ENCODE data around the gene ZXDC. TPM values are rescaled to one million over a fixed set of nuclear protein-coding genes. Genes with fewer than 3 reads are reported as not detected.

ZXDC gene
- total RNA-seq, 1 donor from 2014 or later, result 31.8 TPM

DNA sequence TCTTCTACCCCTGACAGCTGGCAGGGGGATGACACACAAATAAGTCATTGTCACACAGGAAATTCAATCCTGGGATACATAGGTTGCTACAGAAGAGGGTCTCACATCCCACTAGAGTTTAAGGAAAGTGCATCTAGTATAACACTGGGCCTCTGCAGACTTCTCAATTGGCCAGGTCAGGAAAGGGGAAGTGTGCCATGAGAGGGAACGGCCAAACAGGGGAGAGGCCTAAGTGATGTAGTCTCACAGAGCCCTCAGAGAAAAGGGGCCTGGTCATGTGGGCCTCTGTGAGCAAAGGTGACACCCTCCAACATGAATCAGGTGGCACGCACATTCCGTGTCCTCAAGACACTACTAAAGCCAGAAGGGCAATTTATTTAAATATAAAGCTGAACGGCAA is 11.2 kb downstream of the ZXDC start:
- TF ChIP-seq, protein P1, sequence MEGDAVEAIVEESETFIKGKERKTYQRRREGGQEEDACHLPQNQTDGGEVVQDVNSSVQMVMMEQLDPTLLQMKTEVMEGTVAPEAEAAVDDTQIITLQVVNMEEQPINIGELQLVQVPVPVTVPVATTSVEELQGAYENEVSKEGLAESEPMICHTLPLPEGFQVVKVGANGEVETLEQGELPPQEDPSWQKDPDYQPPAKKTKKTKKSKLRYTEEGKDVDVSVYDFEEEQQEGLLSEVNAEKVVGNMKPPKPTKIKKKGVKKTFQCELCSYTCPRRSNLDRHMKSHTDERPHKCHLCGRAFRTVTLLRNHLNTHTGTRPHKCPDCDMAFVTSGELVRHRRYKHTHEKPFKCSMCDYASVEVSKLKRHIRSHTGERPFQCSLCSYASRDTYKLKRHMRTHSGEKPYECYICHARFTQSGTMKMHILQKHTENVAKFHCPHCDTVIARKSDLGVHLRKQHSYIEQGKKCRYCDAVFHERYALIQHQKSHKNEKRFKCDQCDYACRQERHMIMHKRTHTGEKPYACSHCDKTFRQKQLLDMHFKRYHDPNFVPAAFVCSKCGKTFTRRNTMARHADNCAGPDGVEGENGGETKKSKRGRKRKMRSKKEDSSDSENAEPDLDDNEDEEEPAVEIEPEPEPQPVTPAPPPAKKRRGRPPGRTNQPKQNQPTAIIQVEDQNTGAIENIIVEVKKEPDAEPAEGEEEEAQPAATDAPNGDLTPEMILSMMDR (IDR thresholded peaks at IDR 0.05), result no peak
- H3K27ac Mint-ChIP-seq (ENCODE audit: unreplicated experiment), result no peak overlapping the region
- no peaks in the 10 kb centered on the region for H3K4me1 Mint-ChIP-seq (ENCODE audit: unreplicated experiment)
- no peaks in the 10 kb centered on the region for H3K27me3 Mint-ChIP-seq (ENCODE audit: unreplicated experiment)
- no peak for DNase-seq (ENCODE audit: extremely low spot score, unreplicated experiment)
- H3K36me3 Mint-ChIP-seq (ENCODE audit: unreplicated experiment), result peaks cover 52% of the 10 kb centered on the region
- no peaks in the 10 kb centered on the region for H3K9me3 Mint-ChIP-seq (ENCODE audit: unreplicated experiment)
- no peak overlapping the region for H3K4me3 Mint-ChIP-seq (ENCODE audit: unreplicated experiment)

DNA sequence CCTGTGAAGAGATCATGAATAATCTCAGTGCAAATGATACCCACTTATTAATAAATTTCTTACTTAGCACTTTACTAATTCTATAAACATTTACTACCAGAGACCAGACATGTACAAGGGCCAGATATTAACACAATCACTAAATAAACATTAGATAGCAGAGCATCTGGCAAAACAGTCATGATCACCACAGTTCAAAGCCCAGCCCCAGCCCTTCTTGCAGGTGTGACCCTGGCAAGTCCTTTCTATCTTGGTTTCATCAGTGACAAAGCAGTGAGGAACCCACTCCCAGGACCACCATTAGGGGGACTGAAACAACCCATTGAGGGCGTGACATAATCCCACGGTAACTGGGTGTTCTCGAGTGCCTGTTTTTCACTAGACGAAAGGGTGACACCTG is 11.6 kb downstream of the ZXDC start:
- Mint-ChIP-seq H3K4me1 (ENCODE audit: unreplicated experiment) (no peaks in the 10 kb centered on the region), H3K27ac (ENCODE audit: unreplicated experiment) (no peak overlapping the region), H3K9me3 (ENCODE audit: unreplicated experiment) (no peaks in the 10 kb centered on the region), H3K36me3 (ENCODE audit: unreplicated experiment) (peaks cover 50% of the 10 kb centered on the region), H3K27me3 (ENCODE audit: unreplicated experiment) (no peaks in the 10 kb centered on the region), H3K4me3 (ENCODE audit: unreplicated experiment) (no peak overlapping the region)
- DNase-seq (ENCODE audit: extremely low spot score, unreplicated experiment), result no peak
- TF ChIP-seq, protein P1 (IDR thresholded peaks at IDR 0.05), result no peak

DNA sequence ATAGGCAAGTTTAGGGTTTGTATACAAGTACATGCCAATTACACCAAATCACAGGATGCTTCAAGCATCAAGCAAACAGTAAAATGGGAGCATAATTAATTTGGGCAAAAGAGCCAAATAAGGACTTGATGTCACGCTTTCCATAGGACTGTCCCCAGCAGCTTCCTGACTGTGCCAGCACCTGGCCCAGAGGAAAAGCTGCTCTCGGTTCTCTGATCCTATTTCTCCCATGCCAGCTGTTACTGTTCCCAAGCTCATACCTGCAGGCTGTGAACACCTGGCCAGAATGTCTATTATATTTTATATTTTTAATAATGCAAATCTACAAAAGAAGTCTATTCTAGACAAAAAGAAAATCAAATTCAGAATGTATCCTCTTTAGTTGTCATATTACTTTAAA is 12.2 kb downstream of the ZXDC start:
- no peak overlapping the region for H3K27ac Mint-ChIP-seq (ENCODE audit: unreplicated experiment)
- no peak for DNase-seq (ENCODE audit: extremely low spot score, unreplicated experiment)
- no peaks in the 10 kb centered on the region for H3K4me1 Mint-ChIP-seq (ENCODE audit: unreplicated experiment)
- H3K9me3 Mint-ChIP-seq (ENCODE audit: unreplicated experiment), result no peaks in the 10 kb centered on the region
- no peaks in the 10 kb centered on the region for H3K27me3 Mint-ChIP-seq (ENCODE audit: unreplicated experiment)
- H3K36me3 Mint-ChIP-seq (ENCODE audit: unreplicated experiment), result peaks cover 49% of the 10 kb centered on the region
- no peak overlapping the region for H3K4me3 Mint-ChIP-seq (ENCODE audit: unreplicated experiment)
- TF ChIP-seq, protein P1 (IDR thresholded peaks at IDR 0.05), result no peak

DNA sequence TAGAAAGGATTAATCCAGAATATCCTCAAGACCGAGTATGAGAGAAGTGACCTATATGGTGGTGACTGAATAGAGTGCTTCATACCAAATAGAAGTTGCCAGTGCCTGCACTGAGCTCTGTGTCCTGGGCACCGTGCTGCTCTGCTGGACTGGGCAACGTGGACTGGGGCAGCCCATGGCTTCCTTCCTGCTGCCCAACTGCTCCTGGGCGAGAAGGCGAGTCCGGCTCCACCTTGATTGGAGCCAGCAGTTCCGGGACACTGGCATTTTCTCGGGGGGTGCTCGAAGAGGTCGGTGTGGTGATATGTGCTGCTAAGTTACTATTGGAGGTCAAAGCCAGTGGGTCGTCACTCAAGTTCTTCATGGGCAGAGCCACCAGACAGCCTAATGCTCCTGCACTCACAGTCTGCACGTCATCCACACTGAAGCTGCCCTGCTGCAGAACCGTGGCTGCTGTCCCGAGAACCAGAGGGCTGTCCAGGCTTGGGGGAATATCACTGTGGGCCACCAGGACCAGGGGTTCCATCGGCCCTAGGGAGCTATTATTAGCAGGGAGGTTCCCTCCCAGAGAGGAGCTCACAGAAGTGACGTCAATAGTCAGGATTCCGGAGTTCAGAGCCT is 14.1 kb downstream of the ZXDC start:
- Mint-ChIP-seq H3K4me1 (ENCODE audit: unreplicated experiment) (peaks cover under 1% of the 10 kb centered on the region), H3K4me3 (ENCODE audit: unreplicated experiment) (no peak overlapping the region), H3K9me3 (ENCODE audit: unreplicated experiment) (no peaks in the 10 kb centered on the region), H3K27me3 (ENCODE audit: unreplicated experiment) (no peaks in the 10 kb centered on the region), H3K36me3 (ENCODE audit: unreplicated experiment) (peaks cover 47% of the 10 kb centered on the region), H3K27ac (ENCODE audit: unreplicated experiment) (no peak overlapping the region)
- no peak for DNase-seq (ENCODE audit: extremely low spot score, unreplicated experiment)
- TF ChIP-seq, protein P1 (IDR thresholded peaks at IDR 0.05), result no peak

DNA sequence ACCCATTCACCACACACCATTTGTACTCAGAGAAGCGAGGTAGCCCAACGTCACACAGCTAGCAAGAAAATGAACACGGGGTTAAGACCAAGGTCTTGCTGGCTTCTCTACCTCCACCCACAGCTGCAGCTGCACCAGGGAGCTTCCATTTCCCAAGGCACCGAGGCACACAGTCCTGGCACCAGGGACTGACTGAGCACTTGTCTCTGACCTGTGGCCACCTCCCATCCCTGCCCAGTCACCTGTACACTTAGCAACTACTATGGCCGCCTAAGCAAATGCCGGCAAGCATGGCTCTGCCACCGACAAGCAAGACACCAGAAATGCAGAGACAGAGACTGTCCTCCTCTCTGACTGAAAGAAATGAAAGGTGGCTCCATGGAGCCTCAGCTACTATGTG is 15.3 kb downstream of the ZXDC start:
- Mint-ChIP-seq H3K9me3 (ENCODE audit: unreplicated experiment) (no peaks in the 10 kb centered on the region), H3K27me3 (ENCODE audit: unreplicated experiment) (no peaks in the 10 kb centered on the region), H3K27ac (ENCODE audit: unreplicated experiment) (no peak overlapping the region), H3K4me1 (ENCODE audit: unreplicated experiment) (peaks cover 2% of the 10 kb centered on the region), H3K4me3 (ENCODE audit: unreplicated experiment) (no peak overlapping the region), H3K36me3 (ENCODE audit: unreplicated experiment) (peaks cover 44% of the 10 kb centered on the region)
- no peak for DNase-seq (ENCODE audit: extremely low spot score, unreplicated experiment)
- TF ChIP-seq, protein P1 (IDR thresholded peaks at IDR 0.05), result no peak

All from osteocyte (in vitro differentiated cells).